GM12878 (cell line): ENCODE measurements around the gene UPK3BL1.
"Not testable (repeated sequence)": the region's sequence is repeated elsewhere in the genome, so short reads cannot be mapped to it uniquely, and the experiment has no call there.

ENCODE experiments used
- EGR1 ChIP-seq, 2 experiments: IDR thresholded peaks; 1 replicate in 1 of 2; 2 replicates in 1 of 2; pipeline ENCODE4 v1.6.1; 2011 to 2012; ENCODE audit warnings: low read depth in 2 of 2, low read length in 2 of 2, borderline replicate concordance in 1 of 2, mild to moderate bottlenecking in 1 of 2, moderate library complexity in 1 of 2
- FOXK2 ChIP-seq: fragments of 450-650 bp; IDR thresholded peaks from 2 replicates; pipeline ENCODE4 v1.6.1; 2017; ENCODE audit warnings: mild to moderate bottlenecking, moderate library complexity
- TF ChIP-seq, protein P1 (sequence below): fragments of 150-350 bp; IDR thresholded peaks from 2 replicates; pipeline ENCODE4 v1.6.1; 2016; ENCODE audit warnings: low read depth, low read length
- TF ChIP-seq, protein P2 (sequence below), 3 experiments: IDR thresholded peaks in 2 of 3; conservative IDR thresholded peaks in 1 of 3; 2 replicates each; pipeline ENCODE4 v1.5.1; 2011; ENCODE audit warnings: low read depth in 3 of 3, low read length in 3 of 3, mild to moderate bottlenecking in 3 of 3, control low read depth in 2 of 3, moderate library complexity in 2 of 3, inconsistent platforms in 1 of 3, mixed read lengths in 1 of 3; ENCODE audit not compliant: control insufficient read depth in 2 of 3, insufficient read depth in 1 of 3; ENCODE audit errors: extremely low read depth in 1 of 3

DNA sequence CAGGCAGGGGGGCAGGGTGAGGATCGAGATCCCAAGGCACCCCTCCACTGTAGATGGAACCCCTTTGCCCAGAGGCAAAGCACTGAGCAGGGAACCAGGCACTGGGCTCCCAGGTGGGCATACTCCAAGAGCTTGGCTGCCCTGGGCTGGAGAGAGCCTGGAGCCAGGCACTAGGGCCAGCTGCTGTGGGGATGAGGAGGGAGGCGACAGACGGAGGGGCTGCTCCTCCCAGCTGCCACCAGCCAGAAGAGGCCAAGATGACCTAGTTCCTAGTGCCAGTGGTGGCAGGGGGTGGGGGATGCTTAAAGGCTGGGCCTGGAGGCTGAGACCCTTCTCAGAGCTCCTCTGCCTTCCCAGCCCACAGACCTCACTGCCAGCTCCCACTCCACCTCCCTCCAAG lies 27.7 kb downstream of the UPK3BL1 start:
- TF ChIP-seq, protein P1, sequence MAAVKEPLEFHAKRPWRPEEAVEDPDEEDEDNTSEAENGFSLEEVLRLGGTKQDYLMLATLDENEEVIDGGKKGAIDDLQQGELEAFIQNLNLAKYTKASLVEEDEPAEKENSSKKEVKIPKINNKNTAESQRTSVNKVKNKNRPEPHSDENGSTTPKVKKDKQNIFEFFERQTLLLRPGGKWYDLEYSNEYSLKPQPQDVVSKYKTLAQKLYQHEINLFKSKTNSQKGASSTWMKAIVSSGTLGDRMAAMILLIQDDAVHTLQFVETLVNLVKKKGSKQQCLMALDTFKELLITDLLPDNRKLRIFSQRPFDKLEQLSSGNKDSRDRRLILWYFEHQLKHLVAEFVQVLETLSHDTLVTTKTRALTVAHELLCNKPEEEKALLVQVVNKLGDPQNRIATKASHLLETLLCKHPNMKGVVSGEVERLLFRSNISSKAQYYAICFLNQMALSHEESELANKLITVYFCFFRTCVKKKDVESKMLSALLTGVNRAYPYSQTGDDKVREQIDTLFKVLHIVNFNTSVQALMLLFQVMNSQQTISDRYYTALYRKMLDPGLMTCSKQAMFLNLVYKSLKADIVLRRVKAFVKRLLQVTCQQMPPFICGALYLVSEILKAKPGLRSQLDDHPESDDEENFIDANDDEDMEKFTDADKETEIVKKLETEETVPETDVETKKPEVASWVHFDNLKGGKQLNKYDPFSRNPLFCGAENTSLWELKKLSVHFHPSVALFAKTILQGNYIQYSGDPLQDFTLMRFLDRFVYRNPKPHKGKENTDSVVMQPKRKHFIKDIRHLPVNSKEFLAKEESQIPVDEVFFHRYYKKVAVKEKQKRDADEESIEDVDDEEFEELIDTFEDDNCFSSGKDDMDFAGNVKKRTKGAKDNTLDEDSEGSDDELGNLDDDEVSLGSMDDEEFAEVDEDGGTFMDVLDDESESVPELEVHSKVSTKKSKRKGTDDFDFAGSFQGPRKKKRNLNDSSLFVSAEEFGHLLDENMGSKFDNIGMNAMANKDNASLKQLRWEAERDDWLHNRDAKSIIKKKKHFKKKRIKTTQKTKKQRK = not testable (repeated sequence)
- TF ChIP-seq, protein P2, sequence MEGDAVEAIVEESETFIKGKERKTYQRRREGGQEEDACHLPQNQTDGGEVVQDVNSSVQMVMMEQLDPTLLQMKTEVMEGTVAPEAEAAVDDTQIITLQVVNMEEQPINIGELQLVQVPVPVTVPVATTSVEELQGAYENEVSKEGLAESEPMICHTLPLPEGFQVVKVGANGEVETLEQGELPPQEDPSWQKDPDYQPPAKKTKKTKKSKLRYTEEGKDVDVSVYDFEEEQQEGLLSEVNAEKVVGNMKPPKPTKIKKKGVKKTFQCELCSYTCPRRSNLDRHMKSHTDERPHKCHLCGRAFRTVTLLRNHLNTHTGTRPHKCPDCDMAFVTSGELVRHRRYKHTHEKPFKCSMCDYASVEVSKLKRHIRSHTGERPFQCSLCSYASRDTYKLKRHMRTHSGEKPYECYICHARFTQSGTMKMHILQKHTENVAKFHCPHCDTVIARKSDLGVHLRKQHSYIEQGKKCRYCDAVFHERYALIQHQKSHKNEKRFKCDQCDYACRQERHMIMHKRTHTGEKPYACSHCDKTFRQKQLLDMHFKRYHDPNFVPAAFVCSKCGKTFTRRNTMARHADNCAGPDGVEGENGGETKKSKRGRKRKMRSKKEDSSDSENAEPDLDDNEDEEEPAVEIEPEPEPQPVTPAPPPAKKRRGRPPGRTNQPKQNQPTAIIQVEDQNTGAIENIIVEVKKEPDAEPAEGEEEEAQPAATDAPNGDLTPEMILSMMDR (IDR thresholded peaks at IDR 0.05 in 2 of 3, conservative IDR thresholded peaks at IDR 0.05 in 1 of 3; ENCODE audit: control insufficient read depth in 2 of 3, extremely low read depth in 1 of 3, insufficient read depth in 1 of 3, low read depth in 3 of 3, low read length in 3 of 3) = not testable (repeated sequence)
- not testable (repeated sequence) for TF ChIP-seq EGR1 (IDR thresholded peaks at IDR 0.05; ENCODE audit: borderline replicate concordance in 1 of 2, low read depth in 2 of 2, low read length in 2 of 2); FOXK2
